Astrocyte of the hippocampus (primary cell): ENCODE measurements around the gene SSH3.
"Not testable (repeated sequence)": the region's sequence is repeated elsewhere in the genome, so short reads cannot be mapped to it uniquely, and the experiment has no call there.

Source experiments
- DNase-seq: peaks from one replicate; pipeline ENCODE4 v3.0.0; 2011; ENCODE audit warnings: low read depth, low spot score

The SSH3 gene

DNA sequence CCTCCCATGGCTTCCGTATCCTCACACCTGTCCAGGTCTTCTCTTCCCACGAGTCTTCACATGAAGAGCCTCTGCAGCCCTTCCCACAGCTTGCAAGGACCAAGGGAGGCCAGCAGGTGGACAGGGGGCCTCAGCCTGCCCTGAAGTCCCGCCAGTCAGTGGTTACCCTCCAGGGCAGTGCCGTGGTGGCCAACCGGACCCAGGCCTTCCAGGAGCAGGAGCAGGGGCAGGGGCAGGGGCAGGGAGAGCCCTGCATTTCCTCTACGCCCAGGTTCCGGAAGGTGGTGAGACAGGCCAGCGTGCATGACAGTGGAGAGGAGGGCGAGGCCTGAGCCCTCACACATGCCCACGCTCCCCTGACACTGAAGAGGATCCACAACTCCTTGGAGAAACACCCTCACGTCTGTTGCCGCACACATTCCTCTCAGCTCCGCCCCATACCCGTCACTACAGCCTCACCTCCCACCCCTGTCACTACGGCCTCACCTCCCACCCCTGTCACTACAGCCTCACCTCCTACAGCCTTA lies 8.3 kb downstream of the SSH3 start:
- DNase-seq = no peak

DNA sequence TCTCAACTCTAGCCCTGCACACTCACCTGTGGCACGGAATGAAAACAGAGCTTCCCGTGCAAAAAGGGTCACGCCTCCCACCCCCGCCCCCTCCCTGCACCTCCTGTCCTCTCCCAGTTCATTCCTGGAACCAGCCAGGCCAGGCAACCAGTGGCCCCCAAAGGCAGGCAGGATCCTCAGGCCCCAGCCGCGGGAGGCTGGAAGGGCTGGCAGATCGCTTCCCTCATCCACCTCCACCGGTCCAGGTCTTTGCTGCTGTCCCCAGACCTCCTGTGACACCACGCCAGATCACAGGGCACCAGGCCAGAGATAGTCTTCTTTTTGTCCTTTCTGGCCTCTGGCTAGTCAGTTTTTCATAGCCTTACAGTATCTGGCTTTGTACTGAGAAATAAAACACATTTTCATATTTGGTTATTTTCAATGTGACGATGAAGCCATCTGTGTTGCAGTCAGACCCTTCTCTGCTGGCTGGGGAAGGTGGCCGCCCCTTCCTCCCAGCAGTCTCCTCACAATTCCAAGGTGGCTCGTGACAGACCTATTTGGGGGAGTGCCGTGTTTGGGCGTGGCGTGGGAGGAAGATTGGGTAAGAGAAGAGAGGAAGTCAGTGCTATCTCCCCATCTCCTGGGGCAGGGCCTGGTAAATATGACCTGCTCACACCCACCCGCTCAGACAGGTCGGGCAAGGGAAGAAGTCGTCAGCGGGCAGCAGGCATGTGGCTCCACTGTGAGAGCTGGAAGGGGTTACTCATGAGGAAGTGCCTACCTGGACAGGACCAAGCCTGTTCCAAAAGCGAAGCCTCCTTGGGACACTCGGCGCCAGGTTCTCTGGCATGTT lies 9.1 kb downstream of the SSH3 start:
- no peak for DNase-seq

DNA sequence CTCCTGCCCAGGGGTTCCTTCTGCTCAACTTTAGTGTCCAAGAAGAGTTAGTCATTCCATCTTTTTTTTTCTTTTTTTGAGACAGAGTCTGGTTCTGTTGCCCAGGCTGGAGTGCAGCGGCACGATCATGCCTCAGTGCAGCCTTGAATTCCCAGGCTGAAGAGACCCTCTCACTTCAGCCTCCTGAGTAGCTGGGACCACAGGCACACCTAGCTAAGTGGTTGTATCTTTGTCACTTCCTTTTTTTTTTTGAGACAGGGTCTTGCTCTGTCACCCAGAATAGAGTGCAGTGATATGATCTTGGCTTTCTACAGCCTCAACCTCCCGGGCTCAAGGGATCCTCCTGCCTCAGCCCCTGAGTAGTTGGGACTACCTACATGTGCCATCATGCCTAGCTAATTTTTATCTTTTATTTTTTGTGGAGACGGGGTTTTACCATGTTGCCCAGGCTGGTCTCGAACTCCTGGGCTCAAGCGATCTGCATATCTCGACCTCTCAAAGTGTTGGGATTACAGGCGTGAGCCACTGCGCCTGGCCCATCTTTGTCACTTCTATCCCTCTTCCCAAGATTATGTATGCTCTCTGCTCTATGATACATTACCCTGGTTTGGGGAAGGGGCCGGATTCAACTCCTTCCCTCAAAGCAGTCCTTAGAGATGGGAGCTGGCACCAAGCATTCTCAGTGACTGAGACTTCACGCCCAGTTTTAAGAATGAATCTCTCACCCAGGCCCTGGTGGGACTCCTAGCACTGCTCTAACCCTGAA lies 10.0 kb downstream of the SSH3 start:
- DNase-seq = no peak

DNA sequence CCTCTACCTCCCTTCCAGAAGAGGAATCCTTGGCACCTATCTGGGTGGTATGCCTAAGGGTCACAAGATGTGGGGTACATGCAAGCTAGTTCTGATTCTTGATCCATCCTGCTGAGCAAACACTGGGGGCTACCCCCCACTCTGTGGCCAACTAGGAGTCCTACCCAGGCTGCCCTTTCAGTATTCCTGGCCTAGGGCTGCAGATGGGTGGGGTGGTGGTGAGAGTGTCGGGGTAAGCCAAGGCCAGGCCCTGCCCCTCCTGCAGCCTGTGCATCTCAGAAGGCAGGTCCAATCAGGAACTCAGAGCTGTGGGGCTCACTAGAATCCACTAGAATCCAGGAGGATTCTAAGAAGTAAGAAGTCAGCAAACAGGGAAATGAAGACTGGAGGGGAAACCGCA lies 10.9 kb downstream of the SSH3 start:
- DNase-seq = no peak

DNA sequence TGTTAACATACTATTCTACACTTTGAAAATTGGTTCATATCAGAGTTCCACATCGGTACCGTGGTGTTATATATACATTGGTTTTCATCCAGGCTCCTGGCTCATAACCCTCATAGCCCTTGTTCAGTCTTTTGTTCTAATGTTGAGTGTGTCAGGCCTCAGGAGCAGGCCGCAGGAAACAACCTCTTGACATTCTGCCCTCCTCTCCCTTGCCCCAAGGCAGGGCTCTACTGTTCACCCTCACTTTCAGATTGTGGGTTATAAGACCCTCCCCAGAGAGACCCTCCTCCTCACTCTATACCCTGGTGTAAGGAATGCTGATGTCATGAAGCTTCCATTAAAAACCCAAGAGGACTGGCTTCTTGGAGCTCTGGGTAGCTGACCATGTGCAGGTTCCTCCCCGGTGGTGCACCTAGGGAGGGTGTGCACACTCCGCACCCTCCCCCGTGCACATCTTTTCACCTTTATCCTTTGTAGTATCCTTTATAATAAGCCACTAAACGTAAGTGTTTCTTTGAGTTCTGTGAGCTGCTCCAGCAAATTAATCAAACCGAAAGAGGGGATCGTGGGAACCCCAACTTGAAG lies 12.1 kb downstream of the SSH3 start:
- DNase-seq = no peak

DNA sequence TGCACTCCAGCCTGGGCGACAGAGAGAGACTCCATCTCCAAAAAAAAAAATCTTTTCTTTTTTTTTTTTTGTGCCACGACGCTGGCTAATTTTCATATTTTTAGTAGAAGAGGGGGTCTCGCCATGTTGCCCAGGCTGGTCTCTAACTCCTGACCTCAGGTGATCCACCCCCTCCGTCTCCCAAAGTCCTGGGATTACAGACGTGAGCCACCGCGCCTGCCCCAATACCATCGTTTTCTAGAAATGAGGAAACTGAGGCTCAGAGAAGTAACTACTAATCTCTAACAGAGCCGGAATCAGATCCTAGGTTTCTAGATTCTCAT lies 13.5 kb downstream of the SSH3 start:
- DNase-seq = no peak

DNA sequence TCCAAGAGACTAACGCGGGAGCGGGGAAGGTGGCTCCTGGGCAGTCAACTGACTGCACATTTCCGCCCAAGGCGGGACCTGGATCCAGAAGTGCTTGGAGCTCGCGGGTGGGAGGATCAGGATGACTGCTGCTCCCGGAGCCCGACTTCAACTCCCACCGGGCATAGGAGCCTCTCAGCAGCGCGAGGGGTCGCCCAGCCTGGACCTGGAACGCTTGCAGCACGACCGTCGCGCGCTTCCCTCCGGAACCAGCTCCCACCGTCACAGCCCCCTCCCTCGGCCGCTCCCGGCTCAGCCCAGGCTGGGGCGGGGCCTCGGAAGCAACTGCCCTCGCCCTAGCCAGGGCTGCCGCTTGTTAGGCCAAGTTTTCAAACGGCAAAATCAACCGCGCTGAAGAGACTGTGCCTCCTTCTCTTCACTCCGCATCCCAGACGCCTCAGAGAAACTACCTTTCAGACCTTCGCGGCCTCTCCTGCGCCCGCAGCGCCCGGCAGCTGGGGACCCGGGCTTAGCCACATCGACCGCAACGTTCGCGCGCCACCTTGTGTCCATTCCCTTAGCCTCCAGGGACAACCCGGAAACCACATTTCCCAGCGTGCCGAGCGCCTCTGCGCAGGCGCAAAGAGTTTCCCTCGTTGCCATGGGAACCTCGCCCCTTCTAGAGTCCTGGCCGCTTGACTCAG lies 14.0 kb downstream of the SSH3 start:
- DNase-seq = peak; percentile 98

DNA sequence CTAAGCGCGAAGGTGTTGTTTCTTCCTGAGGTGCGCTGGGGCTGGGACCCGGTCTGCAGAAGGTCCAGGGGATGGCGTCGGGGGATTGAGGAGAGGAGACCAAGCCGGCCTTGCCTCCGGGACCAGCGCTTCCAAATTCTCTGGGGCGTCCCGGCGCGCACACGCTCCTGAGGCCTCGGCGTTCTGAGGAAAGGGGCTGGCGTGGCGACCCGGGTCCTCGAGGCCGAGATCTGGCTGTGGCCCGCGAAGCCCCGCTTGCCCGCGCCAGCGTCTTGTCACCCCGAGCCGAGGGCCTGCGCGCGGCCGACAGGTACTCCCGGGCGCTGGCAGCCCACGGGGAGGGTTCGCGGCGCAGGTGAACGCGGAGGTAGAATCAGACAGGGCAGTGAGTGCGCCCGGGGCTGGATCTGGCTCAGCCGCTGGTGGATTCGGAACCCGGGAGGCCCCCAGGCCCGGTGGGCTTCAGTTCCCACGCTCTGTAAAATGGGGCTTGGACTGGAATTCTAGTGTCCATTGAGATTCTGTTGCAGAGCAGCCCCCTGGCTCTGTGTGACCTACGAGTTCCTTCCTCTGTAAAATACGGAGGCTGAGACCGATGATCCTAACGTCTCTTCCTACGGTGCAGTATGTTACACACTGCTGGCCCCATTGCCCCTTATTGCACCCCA lies 14.7 kb downstream of the SSH3 start:
- no peak for DNase-seq

DNA sequence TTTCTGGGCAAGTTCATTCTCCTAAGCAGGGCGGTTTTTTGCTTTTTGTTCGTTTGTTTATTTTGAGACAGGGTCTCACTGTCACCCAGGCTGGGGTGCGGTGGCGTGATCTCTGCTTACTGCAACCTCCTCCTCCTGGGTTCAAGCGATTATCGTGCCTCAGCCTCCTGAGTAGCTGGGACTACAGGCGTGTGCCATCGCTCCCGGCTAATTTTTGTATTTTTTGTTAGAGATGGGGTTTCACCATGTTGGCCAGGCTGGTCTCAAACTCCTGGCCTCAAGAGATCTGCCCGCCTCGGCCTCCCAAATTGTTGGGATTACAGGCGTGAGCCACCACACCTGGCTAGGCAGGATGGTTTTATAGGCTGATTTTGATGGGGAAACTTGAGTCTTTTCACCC lies 15.5 kb downstream of the SSH3 start:
- not testable (repeated sequence) for DNase-seq

DNA sequence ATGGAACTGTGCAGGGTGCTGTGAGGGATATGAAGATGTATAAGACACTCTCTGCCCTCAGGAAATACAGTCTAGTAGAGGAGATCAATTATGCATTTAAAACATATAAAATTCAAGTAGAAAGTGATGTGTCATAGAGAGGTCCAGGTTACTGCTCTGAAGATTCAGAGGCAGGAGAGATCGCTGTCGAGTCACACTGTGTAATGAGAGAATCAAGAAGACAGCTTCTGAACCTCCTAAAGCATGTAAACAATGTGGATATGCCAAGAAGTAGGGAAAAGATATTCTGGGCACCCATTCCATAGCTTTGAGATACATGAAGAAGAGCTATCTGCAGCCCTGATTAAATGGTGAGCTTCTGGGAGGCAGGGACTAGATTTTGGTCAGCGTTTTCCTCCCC lies 16.7 kb downstream of the SSH3 start:
- no peak for DNase-seq

DNA sequence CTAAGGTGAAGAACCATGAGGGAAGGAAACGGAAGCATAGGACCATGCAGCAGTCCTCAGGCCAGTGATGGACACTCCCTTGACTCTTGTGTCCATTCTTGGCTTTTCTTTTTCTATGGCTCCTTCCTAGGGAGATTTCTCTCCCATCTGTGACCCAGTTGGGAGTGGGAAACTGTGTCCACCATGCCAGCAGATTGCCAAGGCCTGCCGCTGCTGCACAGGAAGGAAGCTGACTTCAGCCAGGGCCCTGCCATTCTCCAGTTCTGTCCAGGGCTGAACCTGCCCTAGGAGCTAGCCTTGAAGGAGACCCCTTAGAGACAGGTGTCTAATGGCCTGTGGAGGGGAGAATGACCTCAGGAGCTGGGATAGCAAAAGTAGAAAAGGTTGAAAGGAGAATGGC lies 17.4 kb downstream of the SSH3 start:
- DNase-seq = no peak

DNA sequence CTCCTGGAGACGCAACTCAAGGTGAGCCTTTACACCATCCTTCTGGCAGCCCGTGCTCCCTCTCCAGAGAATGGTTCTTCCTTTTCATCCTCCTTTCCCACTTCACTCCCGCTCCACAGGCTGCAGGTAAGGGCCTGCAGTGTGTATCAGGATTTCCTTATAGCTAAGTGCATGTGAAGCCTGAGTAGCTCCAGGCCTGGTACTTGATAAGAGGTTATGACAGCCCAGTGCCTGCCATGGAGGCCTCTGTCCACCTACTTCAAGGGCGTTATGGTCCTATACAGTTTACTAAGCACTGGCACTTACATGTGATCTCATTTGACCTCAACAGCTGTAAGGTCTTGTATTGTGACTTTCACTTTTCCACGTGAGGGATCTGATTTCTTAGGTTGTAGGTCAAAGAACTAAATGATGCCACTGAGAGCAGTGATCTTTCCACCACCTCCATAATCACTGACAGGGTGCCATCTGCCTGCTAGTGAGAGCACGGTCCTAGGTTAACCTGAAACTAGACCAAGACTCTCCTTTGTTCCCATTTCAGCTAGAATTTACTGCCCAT lies 18.1 kb downstream of the SSH3 start:
- DNase-seq = no peak

DNA sequence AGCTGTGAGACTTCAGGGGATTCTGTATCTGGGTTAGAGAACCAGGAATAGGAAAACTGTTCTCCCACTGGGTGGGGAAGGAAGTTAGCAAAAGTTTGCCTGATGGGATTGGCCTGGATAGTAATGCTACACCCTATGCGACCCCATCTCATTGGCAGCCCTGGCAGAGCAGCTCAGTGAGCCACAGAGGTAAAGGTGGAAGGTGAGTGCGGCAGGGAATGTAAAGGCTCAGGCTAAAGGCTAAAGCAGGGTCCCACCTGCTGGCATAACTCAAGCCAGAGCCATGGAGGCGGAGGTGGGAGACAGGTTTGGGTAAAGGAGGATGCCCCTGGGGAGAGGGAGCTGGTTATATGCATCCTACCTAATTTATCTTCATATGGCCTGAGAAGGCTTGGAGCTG lies 18.7 kb downstream of the SSH3 start:
- no peak for DNase-seq

DNA sequence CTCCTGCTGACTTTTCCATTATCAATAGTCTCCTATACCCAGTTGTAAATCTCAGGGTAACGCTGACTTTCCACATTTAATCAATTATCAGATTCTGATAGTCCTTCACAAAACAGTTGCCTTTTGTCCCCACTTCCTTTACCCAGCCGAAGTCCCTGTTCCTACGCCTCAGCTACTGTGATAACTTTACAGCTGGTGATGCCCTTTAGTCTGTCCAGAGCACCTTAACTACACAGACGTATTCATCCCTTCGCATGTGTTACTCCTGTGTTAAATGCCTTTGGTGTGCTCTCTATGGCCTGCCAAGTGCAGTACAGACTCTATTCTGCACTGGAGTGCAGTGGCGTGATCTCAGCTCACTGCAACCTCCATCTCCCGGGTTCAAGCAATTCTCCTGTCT lies 20.2 kb downstream of the SSH3 start:
- DNase-seq = no peak

DNA sequence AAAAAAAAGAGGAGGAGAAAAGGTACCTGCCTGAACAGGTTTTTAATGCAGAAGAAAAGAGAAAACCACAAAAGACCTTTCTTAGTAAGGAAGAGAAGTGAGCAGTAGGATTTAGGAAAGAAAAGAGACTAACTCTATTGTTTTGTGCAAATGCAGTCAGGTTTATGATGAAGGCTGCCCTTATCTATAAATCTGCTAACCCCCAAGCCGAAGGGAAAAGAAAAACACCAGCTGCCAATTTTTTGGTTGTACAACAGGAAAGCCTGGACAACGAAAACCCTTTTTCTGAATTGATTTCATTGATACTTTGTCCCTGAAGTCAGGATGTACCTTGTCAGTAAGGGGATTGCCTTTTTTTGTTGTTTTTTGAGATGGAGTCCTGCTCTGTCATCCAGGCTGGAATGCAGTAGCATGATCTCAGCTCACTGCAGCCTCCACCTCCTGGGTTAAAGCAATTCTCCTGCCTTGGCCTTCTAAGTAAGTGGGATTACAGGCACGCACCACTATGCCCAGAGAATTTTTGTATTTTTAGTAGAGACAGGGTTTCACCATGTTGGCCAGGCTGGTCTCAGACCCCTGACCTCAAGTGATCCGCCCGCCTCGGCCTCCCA lies 28.9 kb downstream of the SSH3 start:
- no peak for DNase-seq

DNA sequence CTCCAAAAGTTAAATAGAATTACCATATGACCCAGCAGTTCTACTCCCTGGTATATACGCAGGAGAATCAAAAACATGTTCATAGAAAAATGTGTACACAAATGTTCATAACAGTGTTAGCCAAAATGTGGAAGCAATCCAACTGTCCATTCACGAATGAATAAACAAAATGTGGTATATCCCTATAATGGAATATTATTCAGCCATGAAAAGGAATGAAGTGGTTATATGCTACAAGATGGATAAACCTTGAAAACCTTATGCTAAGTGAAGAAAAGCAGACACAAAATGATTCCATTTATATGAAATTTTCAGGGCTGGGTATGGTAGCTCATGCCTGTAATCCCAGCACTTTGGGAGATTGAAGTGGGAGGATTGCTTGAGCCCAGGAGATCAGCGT lies 33.9 kb downstream of the SSH3 start:
- DNase-seq = no peak

DNA sequence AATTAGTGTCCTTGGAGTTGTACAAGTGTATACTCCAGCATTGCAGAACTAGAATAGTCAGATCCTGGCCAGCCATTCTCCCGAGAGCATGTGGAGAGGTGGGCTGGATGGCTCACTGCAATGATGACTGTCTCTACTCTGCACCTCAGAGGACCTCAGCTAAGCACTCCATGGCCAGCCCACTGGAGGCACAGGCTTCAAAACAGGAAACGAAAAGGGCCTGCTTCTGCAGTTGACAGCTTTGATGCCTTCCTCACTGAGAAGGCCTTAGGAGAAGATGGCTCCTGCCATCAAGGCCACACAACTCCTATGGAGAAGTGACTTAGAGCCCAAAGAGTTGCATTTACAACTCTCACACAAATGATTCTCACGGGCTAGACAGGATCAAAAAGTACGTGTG lies 40.9 kb downstream of the SSH3 start:
- DNase-seq = no peak

DNA sequence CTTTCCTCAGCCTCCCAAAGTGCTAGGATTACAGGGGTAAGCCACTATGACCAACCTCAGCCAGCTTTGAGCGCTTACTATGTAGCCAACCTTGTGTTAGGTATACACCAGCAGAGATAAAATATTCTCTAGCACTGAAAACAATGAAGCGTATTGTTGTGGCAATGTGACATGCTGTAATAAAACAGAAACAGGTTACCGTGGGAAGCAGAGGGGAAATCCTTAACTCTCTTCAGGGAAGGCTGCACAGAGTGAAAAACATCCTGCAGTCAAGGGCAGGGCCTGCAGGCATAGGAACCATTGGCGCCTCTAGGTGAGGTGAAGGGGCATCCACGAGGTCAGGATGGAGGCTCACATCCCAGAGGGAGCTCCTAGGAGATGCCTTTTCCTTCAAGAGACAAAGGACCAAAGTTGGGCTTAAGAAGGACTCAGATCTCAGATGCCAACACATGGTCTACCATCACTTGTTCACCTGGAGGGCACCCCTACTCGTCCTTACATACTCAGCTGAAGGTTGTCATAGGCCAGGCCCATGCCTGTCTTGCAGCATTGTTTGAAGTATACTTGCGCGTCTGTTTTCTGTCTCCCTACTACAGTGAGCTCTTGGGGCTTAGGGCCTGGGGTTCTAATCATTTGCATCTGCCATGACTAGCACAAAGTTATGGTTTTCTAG lies 42.1 kb downstream of the SSH3 start:
- no peak for DNase-seq

DNA sequence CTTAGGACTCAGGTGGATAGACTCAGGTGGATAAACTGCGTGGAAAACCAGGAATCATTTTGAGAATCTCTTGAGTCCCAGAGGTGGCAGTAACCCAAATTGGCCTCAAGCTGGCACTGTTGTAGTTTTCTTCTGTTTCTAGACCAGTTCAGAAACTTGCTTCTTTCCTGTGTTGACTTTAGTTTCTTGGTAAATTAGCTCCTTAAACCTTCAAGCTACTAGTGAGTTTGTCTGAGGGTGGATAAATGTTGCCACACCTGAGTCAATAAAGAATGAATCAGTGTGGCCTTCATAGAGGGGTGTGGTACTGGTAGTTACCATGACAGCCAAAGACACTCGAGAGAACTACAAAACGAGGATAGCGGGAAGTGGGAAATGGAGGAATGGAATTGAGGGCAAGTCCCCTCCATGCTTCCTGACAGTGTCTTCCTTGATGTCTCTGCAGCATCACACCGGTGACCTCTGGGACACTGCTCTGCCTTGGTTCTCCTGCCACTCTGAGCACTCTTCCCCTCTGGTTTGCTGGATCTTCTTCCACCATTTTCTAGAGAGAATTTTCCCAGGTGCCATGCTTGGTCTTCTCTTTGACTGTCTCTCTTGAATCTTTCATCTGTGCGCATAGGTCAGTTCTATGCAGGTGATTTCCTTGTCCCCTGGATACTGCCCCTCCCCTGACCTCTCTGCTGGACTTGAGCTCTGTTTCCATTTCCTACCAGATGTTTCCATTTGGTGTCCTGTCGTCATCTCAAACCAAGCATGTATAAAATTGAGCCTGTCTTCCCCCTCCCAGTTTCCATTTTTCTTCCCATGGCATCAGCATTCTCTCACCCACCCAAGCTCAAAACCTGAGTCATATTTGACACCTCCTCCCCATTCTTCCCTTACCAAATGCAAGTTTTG lies 42.8 kb downstream of the SSH3 start:
- DNase-seq = peak; percentile 62
